T-cell (primary cell): ENCODE data around the gene FBXW4. TPM values are rescaled to one million over a fixed set of nuclear protein-coding genes. Genes with fewer than 3 reads are reported as not detected.

Experiments used
- ATAC-seq, 4 experiments: fragments of 200-7000 bp in 3 of 4; fragments of 150-1000 bp in 1 of 4; cut with Tn5 transposase; replicated peaks in 1 of 4; 1 replicate in 3 of 4; 2 replicates in 1 of 4; pipeline ENCODE4 v1.10.0; 2021; ENCODE audit warnings: moderate library complexity in 3 of 4, mild to moderate bottlenecking in 2 of 4, moderate number of reproducible peaks in 1 of 4
- CTCF ChIA-PET, 2 donors: fragments of 300-600 bp; sonication (Branson Sonifier 250); formaldehyde crosslinking; loops; one replicate each; lab custom pipeline; 2022; ENCODE audit warnings: antibody characterized with exemption in 2 of 2; lab: Charles Lee
- POLR2A ChIA-PET, 2 donors: fragments of 300-600 bp; sonication (Branson Sonifier 250); formaldehyde crosslinking; loops; one replicate each; lab custom pipeline; 2022; ENCODE audit warnings: antibody characterized with exemption in 2 of 2; lab: Charles Lee
- DNase-seq, 35 experiments: peaks; one replicate each; pipeline versions ENCODE4 v3.0.0 to v3.0.0-alpha.2; 2013 to 2023
- H3K27ac ChIP-seq: one replicate; pipeline ENCODE4 v1.5.1; 2013; ENCODE audit warnings: low read length
- H3K27me3 ChIP-seq, 2 experiments: replicated peaks in 1 of 2; 1 replicate in 1 of 2; 2 replicates in 1 of 2; pipeline versions ENCODE4 v1.6.1 to v1.7.0; 2013; ENCODE audit warnings: low read length in 1 of 2, mixed read lengths in 1 of 2; ENCODE audit not compliant: control insufficient read depth in 2 of 2, insufficient read depth in 2 of 2; ENCODE audit errors: extremely low read depth in 1 of 2
- H3K36me3 ChIP-seq, 2 donors: 1 replicate in 1 of 2; 2 replicates in 1 of 2; pipeline versions ENCODE4 v1.6.1 to v1.7.0; 2013; ENCODE audit warnings: low read length in 1 of 2; ENCODE audit not compliant: control insufficient read depth in 2 of 2, insufficient read depth in 1 of 2; ENCODE audit errors: extremely low read depth in 1 of 2
- H3K4me1 ChIP-seq, 2 experiments: 1 replicate in 1 of 2; 2 replicates in 1 of 2; pipeline versions ENCODE4 v1.6.1 to v1.7.0; 2013; ENCODE audit warnings: low read length in 2 of 2, mixed read lengths in 1 of 2; ENCODE audit not compliant: insufficient read depth in 2 of 2, control insufficient read depth in 1 of 2; ENCODE audit errors: extremely low read depth in 1 of 2
- H3K4me3 ChIP-seq, 2 donors: 1 replicate in 1 of 2; 2 replicates in 1 of 2; pipeline versions ENCODE4 v1.5.1 to v1.7.0; 2013; ENCODE audit warnings: mild to moderate bottlenecking in 2 of 2, low read length in 1 of 2, moderate library complexity in 1 of 2; ENCODE audit not compliant: control insufficient read depth in 1 of 2; ENCODE audit errors: extremely low read depth in 1 of 2
- H3K9me3 ChIP-seq: 2 replicates; pipeline ENCODE4 v1.7.0; 2013
- H3K27ac Mint-ChIP-seq, 2 donors: one replicate each; pipeline ENCODE4 v1.8.0; 2020 to 2021; ENCODE audit warnings: mild to moderate bottlenecking in 2 of 2, mixed read lengths in 2 of 2
- H3K27me3 Mint-ChIP-seq, 2 donors: one replicate each; pipeline ENCODE4 v1.8.0; 2021 to 2022; ENCODE audit warnings: mixed read lengths in 2 of 2
- H3K36me3 Mint-ChIP-seq: one replicate; pipeline ENCODE4 v1.8.0; 2021; ENCODE audit warnings: mixed read lengths
- H3K4me1 Mint-ChIP-seq, 3 donors: one replicate each; pipeline ENCODE4 v1.8.0; 2020 to 2022; ENCODE audit warnings: mixed read lengths in 3 of 3, mild to moderate bottlenecking in 1 of 3
- H3K4me3 Mint-ChIP-seq, 3 donors: one replicate each; pipeline ENCODE4 v1.8.0; 2020 to 2022; ENCODE audit warnings: mild to moderate bottlenecking in 3 of 3, mixed read lengths in 3 of 3, moderate library complexity in 3 of 3
- H3K9me3 Mint-ChIP-seq, 3 donors: one replicate each; pipeline ENCODE4 v1.8.0; 2020 to 2022; ENCODE audit warnings: mixed read lengths in 3 of 3
- WGBS: methylation state at CpG from one replicate; pipeline ENCODE4 v1.1.5; 2013; ENCODE audit warnings: missing lambda C conversion rate; ENCODE audit not compliant: insufficient coverage; 5-methylcytosine and 5-hydroxymethylcytosine counted together
- total RNA-seq, 35 experiments: library from RNA in 6 of 35; stranded (reverse) in 6 of 35; fragments of 120-200 nt in 1 of 35; gene quantifications; one replicate each; pipeline versions ENCODE4 v1.2.1 to v1.2.4 and lab custom pipeline; 2013 to 2026

The FBXW4 gene
- total RNA-seq, 5 donors from 2014 or later (not counting 1 experiment from before 2014, with no cell fraction given) = 83.7 to 90.4 (median 86.9) TPM

GRCh38 chr10:101575091-101575490 is 119.9 kb downstream of the FBXW4 start:
- peaks cover 4 to 9% of the 10 kb centered on the region in 2 experiments for H3K4me1 ChIP-seq
- DNase-seq = no peak
- Mint-ChIP-seq H3K4me3 (no peak overlapping the region), H3K27ac (no peak overlapping the region), H3K27me3 (no peaks in the 10 kb centered on the region), H3K36me3 (peaks cover 12% of the 10 kb centered on the region), H3K4me1 (peaks cover 0 to 6% (median 3%) of the 10 kb centered on the region in 3 donors), H3K9me3 (peaks cover 0 to 2% (median 0%) of the 10 kb centered on the region in 3 donors)
- CTCF ChIA-PET = interaction anchor here in 1 of 2 donors (0.5 kb wide), 1 partner anchor 48 kb away, joined by 5 read pairs; no protein-coding TSS in a partner anchor
- no peak for ATAC-seq
- H3K27ac ChIP-seq = no peak overlapping the region
- WGBS = 100% methylated on average over 2 of the region's 3 CpGs
- H3K4me3 ChIP-seq = no peak overlapping the region
- H3K9me3 ChIP-seq = no peaks in the 10 kb centered on the region
- peaks cover 0 to 10% of the 10 kb centered on the region in 2 experiments for H3K27me3 ChIP-seq
- POLR2A ChIA-PET = interaction anchor here in 1 of 2 donors (0.6 kb wide), 1 partner anchor 331 kb away, joined by 3 read pairs; no protein-coding TSS in a partner anchor
- H3K36me3 ChIP-seq = peaks cover 6 to 15% of the 10 kb centered on the region in 2 donors

- Histone ChIP-seq H3K36me3 (peaks cover 6% of the 10 kb centered on the region in 2 donors), H3K27me3 (peaks cover 0 to 19% of the 10 kb centered on the region in 2 experiments), H3K4me3 (no peak overlapping the region), H3K4me1 (peaks cover 7 to 19% of the 10 kb centered on the region in 2 experiments), H3K9me3 (no peaks in the 10 kb centered on the region), H3K27ac (no peak overlapping the region)
- CTCF ChIA-PET = no interaction called here
- H3K4me1 Mint-ChIP-seq = peaks cover 8 to 12% (median 9%) of the 10 kb centered on the region in 3 donors
- H3K27ac Mint-ChIP-seq = no peak overlapping the region
- ATAC-seq (no peak), DNase-seq (no peak)
- WGBS = 94% methylated on average over 15 of the region's 25 CpGs
- peaks cover 9% of the 10 kb centered on the region for H3K36me3 Mint-ChIP-seq
- no peak overlapping the region for H3K4me3 Mint-ChIP-seq
- peaks cover 0 to 2% (median 0%) of the 10 kb centered on the region in 3 donors for H3K9me3 Mint-ChIP-seq
- H3K27me3 Mint-ChIP-seq = peaks cover 5 to 8% of the 10 kb centered on the region in 2 donors
- POLR2A ChIA-PET = no interaction called here
Measured at GRCh38 chr10:101573885-101574753, 120.9 kb downstream of the FBXW4 start.

- peaks cover 8 to 12% (median 10%) of the 10 kb centered on the region in 3 donors for H3K4me1 Mint-ChIP-seq
- H3K27me3 ChIP-seq = peaks cover 3 to 33% of the 10 kb centered on the region in 2 experiments
- H3K27ac ChIP-seq = no peak overlapping the region
- H3K4me3 Mint-ChIP-seq = no peak overlapping the region
- WGBS = 100% methylated on average over 1 of the region's 2 CpGs
- DNase-seq (no peak), ATAC-seq (no peak)
- H3K27me3 Mint-ChIP-seq = peaks cover 16 to 20% of the 10 kb centered on the region in 2 donors
- H3K36me3 ChIP-seq = no peaks in the 10 kb centered on the region
- H3K36me3 Mint-ChIP-seq = peaks cover 3% of the 10 kb centered on the region
- POLR2A ChIA-PET = no interaction called here
- CTCF ChIA-PET = interaction anchor here in 1 of 2 donors (0.6 kb wide), 1 partner anchor 360 kb away, joined by 3 read pairs; no protein-coding TSS in a partner anchor
- peaks cover 7 to 20% of the 10 kb centered on the region in 2 experiments for H3K4me1 ChIP-seq
- no peak overlapping the region for H3K27ac Mint-ChIP-seq
- H3K4me3 ChIP-seq = no peak overlapping the region
- no peaks in the 10 kb centered on the region for H3K9me3 ChIP-seq
- H3K9me3 Mint-ChIP-seq = peaks cover 0 to 2% (median 0%) of the 10 kb centered on the region in 3 donors
Measured at GRCh38 chr10:101572785-101573184, 122.2 kb downstream of the FBXW4 start.

- Mint-ChIP-seq H3K27me3 (peaks cover 22 to 26% of the 10 kb centered on the region in 2 donors), H3K4me1 (peaks cover 8 to 12% (median 12%) of the 10 kb centered on the region in 3 donors), H3K9me3 (peaks cover 0 to 2% (median 0%) of the 10 kb centered on the region in 3 donors), H3K36me3 (peaks cover 1% of the 10 kb centered on the region), H3K4me3 (no peak overlapping the region), H3K27ac (no peak overlapping the region)
- no peak for DNase-seq
- Histone ChIP-seq H3K4me3 (no peak overlapping the region), H3K27ac (no peak overlapping the region), H3K27me3 (peaks cover 5 to 36% of the 10 kb centered on the region in 2 experiments), H3K9me3 (no peaks in the 10 kb centered on the region), H3K36me3 (no peaks in the 10 kb centered on the region), H3K4me1 (peaks cover 7 to 20% of the 10 kb centered on the region in 2 experiments)
- CTCF ChIA-PET = interaction anchor here (0.6 to 1.4 kb wide), 3 partner anchors 34 to 358 kb away, joined by 3 to 6 read pairs (median 3); no protein-coding TSS in a partner anchor
- no CpG with 5 or more reads among the region's 7 CpGs for whole genome bisulfite sequencing
- ATAC-seq = no peak
- POLR2A ChIA-PET = no interaction called here
Measured at GRCh38 chr10:101572126-101572525, 122.8 kb downstream of the FBXW4 start.

- H3K4me3 ChIP-seq = no peak overlapping the region
- no CpG with 5 or more reads among the region's 8 CpGs for WGBS
- peaks cover 27 to 30% of the 10 kb centered on the region in 2 donors for H3K27me3 Mint-ChIP-seq
- peaks cover 0 to 2% (median 0%) of the 10 kb centered on the region in 3 donors for H3K9me3 Mint-ChIP-seq
- ATAC-seq (no peak), DNase-seq (no peak)
- peaks cover 9 to 41% of the 10 kb centered on the region in 2 experiments for H3K27me3 ChIP-seq
- H3K27ac Mint-ChIP-seq = no peak overlapping the region
- H3K4me1 Mint-ChIP-seq = peaks cover 11 to 14% (median 12%) of the 10 kb centered on the region in 3 donors
- H3K4me3 Mint-ChIP-seq = peak overlapping the region in 1 of 3 donors; percentile 34
- no peaks in the 10 kb centered on the region for H3K9me3 ChIP-seq
- peaks cover 7 to 25% of the 10 kb centered on the region in 2 experiments for H3K4me1 ChIP-seq
- ChIA-PET POLR2A (no interaction called here), CTCF (interaction anchor here (0.6 to 1.4 kb wide), 5 partner anchors 25 to 358 kb away, joined by 3 to 6 read pairs (median 3); no protein-coding TSS in a partner anchor)
- H3K36me3 ChIP-seq = no peaks in the 10 kb centered on the region
- H3K36me3 Mint-ChIP-seq = no peaks in the 10 kb centered on the region
- no peak overlapping the region for H3K27ac ChIP-seq
Measured at GRCh38 chr10:101571271-101571925, 123.6 kb downstream of the FBXW4 start.
